SK-N-MC (cell line): ENCODE measurements around the gene DYNC1I1.

Experiments
- DNase-seq: peaks from one replicate; pipeline ENCODE4 v3.0.0-alpha.2; 2011; ENCODE audit warnings: low read depth, low spot score
- H3K27ac ChIP-seq: fragments of 200-600 bp; sonication (generic); 2 replicates; pipeline ENCODE4 v1.5.1; 2016; ENCODE audit warnings: mixed run types
- H3K36me3 ChIP-seq: fragments of 200-600 bp; sonication (generic); 2 replicates; pipeline ENCODE4 v1.6.1; 2017; ENCODE audit warnings: antibody characterized with exemption, low read length, mixed read lengths; ENCODE audit not compliant: insufficient read depth
- H3K4me3 ChIP-seq: fragments of 200-600 bp; sonication (generic); 2 replicates; pipeline ENCODE4 v1.5.1; 2016
- H3K9ac ChIP-seq: fragments of 200-600 bp; sonication (generic); 2 replicates; pipeline ENCODE4 v1.8.0; 2017; ENCODE audit warnings: mixed run types, mixed read lengths; ENCODE audit not compliant: insufficient read length
- H3K9me3 ChIP-seq: fragments of 200-600 bp; sonication (generic); 2 replicates; pipeline ENCODE4 v1.6.1; 2017; ENCODE audit warnings: low read depth, mild to moderate bottlenecking, antibody characterized with exemption, low read length, moderate library complexity, mixed read lengths
- EZH2 ChIP-seq: fragments of 200-600 bp; sonication (generic); IDR thresholded peaks from one replicate; pipeline ENCODE4 v1.6.1; 2017; ENCODE audit warnings: antibody characterized with exemption
- FOXP2 ChIP-seq: optimal IDR thresholded peaks from 2 replicates; pipeline ENCODE3; 2011; ENCODE audit warnings: mild to moderate bottlenecking, moderate library complexity; ENCODE audit not compliant: insufficient read depth; ENCODE audit errors: extremely low read length, control extremely low read depth
- POLR2AphosphoS5 ChIP-seq: IDR thresholded peaks from 2 replicates; pipeline ENCODE4 v1.6.1; 2012; ENCODE audit warnings: mild to moderate bottlenecking, low read depth, low read length, borderline replicate concordance

The DYNC1I1 gene

DNA sequence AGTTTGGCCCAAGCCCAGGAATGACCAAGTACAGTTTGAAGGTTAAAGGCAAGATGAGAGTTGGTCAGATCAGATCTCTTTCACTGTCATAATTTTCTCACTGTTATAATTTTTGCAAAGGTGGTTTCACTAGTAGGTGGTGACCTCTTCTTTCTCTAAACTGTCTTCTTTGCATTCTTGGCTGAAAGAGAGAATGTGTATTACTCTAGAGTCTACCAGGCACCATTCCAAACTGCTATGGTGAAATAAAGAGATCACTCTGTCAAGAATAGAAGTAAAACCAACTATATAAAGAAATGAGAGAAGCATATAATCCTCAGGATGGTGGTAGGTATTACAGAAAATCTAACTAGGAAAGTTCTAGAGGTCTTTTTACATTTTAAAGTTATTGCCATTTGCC is 72.7 kb downstream of the DYNC1I1 start:
- DNase-seq = no peak
- Histone ChIP-seq H3K27ac (no peak overlapping the region), H3K36me3 (no peaks in the 10 kb centered on the region), H3K4me3 (no peak overlapping the region), H3K9me3 (no peaks in the 10 kb centered on the region), H3K9ac (no peak overlapping the region)
- TF ChIP-seq EZH2 (no peak), FOXP2 (no peak), POLR2AphosphoS5 (no peak)

DNA sequence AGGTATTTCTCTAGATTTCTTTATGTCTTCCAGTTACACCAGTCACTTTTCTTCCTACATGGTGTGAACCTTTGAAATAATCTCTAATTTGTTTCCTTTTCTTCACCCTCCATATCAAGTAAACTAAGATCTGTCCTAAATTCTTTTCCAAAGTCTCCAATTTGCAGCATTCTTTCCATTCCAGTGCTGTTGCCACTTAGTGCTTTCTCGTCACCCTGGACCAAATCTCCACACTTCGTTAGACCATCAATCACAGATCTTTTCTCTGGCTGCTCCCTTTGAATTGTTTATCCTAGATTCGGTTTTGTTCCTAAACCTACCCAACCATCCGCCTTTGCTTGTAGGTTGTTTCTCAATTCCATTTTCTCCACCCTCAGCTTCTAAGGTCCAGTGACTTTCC is 74.7 kb downstream of the DYNC1I1 start:
- H3K9me3 ChIP-seq = no peaks in the 10 kb centered on the region
- no peak overlapping the region for H3K27ac ChIP-seq
- no peak for DNase-seq
- H3K4me3 ChIP-seq = no peak overlapping the region
- TF ChIP-seq EZH2 = no peak
- no peak for TF ChIP-seq FOXP2
- TF ChIP-seq POLR2AphosphoS5 = no peak
- H3K36me3 ChIP-seq = no peaks in the 10 kb centered on the region
- H3K9ac ChIP-seq = no peak overlapping the region

DNA sequence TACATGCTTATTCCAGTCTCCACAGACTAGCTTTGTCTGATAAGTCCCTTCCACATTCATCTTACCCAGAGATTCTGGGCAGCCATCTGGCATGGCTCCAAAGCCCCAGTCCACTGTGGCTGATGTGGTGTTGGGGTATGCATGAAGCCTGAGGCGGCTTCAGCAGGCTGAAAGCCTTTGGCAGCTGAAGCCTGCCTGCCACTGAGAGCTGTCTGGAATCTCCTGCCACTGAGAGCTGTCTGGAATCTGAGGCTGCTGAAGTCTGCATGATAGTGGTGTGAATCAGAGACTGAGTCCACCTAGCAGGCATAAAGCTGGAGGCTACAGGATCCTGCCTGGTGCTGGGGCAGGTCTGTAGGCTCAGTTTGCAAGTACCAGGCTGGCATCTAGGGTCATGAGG is 87.1 kb downstream of the DYNC1I1 start:
- Histone ChIP-seq H3K9me3 (no peaks in the 10 kb centered on the region), H3K27ac (no peak overlapping the region), H3K9ac (no peak overlapping the region), H3K36me3 (no peaks in the 10 kb centered on the region), H3K4me3 (no peak overlapping the region)
- no peak for DNase-seq
- TF ChIP-seq FOXP2 = no peak

DNA sequence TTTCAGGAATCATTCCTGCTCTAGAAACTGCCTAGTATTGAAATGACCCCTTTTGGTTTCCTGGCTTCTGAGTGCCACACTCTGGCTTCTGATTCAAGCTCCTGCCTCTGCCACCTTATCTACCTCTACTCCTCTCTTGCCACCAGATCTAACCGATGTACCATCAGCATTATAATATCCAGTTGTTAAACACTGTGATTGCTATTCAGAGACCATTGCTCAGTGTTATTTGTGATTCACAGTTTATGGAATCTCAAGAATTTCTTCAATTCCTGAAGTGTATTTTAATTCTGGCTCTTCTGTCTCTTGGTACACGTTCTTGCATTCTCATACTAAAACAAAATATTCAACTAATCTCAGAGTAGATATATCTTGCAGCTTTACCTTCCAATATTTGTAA is 88.7 kb downstream of the DYNC1I1 start:
- H3K9ac ChIP-seq = no peak overlapping the region
- H3K9me3 ChIP-seq = no peaks in the 10 kb centered on the region
- DNase-seq = no peak
- H3K4me3 ChIP-seq = no peak overlapping the region
- H3K36me3 ChIP-seq = no peaks in the 10 kb centered on the region
- TF ChIP-seq POLR2AphosphoS5 (no peak), FOXP2 (no peak), EZH2 (no peak)
- H3K27ac ChIP-seq = no peak overlapping the region

DNA sequence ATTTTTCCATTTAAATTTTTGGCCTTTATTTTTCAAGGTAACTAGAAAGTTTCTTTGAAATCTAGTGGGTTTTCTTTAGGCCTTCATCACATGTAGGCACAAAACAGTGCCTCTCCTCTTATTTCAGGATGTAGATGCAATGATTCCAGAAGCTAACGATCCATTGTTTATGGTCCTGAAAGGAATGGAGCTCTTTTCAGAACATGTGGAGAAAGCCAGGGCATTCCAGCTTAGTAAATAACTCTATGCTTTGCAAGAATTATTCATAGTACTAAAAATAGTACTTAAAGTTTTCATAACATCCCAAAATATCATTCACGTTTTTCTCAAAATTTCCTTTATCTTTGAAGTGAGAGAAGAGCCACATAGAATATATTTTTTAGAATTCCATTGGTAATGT is 91.3 kb downstream of the DYNC1I1 start:
- Histone ChIP-seq H3K9me3 (no peaks in the 10 kb centered on the region), H3K27ac (no peak overlapping the region), H3K4me3 (no peak overlapping the region), H3K36me3 (no peaks in the 10 kb centered on the region), H3K9ac (no peak overlapping the region)
- DNase-seq = no peak
- TF ChIP-seq POLR2AphosphoS5 (no peak), EZH2 (no peak), FOXP2 (no peak)

DNA sequence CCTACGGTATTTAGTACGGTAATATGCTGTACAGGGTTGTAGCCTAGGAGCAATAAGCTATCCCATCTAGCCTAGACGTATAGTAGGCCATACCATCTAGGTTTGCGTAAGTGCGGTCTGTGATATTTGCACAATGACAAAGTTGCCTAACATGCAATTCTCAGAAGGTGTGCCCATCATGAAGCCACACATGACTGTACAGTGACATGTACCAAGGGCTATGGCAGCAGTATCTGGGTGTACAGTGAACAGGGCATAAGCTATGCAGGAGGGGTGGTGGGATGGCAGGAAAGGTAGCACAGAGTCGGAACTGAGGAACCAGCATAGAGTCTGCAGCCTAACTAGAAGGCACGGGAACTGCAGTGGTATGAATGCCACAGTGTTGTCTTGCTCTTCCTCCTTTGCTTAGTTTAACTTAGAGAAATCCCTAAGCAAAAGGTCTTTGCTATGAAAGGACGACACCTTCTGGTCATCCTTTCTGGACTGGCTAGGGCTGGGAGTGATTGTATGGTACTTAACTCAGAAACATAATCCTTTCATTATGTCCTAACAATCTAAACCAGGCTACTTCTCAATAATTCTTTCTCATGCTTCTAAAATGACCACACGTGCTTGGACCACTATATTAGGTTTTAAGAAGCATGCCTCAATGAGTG is 93.5 kb downstream of the DYNC1I1 start:
- Histone ChIP-seq H3K4me3 (no peak overlapping the region), H3K9me3 (no peaks in the 10 kb centered on the region), H3K36me3 (no peaks in the 10 kb centered on the region), H3K9ac (no peak overlapping the region), H3K27ac (no peak overlapping the region)
- no peak for DNase-seq
- TF ChIP-seq POLR2AphosphoS5 = no peak
- no peak for TF ChIP-seq EZH2
- no peak for TF ChIP-seq FOXP2

DNA sequence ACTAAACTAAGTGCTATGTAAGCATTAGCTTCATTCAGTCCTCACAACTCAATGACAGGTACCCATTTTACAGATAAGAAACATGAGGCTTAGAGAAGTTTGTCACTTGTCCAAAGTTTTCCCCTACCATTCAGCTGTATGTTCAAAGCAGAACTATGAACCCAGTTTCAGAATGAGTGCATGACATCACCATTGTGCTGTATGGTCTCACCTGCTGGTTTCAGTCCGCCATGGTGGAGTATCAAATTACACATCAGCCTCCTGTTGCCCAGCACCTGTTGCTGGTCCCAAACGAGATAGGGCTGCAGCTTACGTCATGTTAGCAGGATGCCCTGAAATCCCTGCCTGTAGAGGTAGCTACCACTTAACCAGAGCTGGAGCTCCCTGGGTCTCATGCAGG is 95.0 kb downstream of the DYNC1I1 start:
- H3K9ac ChIP-seq = no peak overlapping the region
- H3K9me3 ChIP-seq = no peaks in the 10 kb centered on the region
- H3K27ac ChIP-seq = no peak overlapping the region
- H3K4me3 ChIP-seq = no peak overlapping the region
- no peak for TF ChIP-seq EZH2
- TF ChIP-seq FOXP2 = no peak
- TF ChIP-seq POLR2AphosphoS5 = no peak
- H3K36me3 ChIP-seq = no peaks in the 10 kb centered on the region
- DNase-seq = no peak

DNA sequence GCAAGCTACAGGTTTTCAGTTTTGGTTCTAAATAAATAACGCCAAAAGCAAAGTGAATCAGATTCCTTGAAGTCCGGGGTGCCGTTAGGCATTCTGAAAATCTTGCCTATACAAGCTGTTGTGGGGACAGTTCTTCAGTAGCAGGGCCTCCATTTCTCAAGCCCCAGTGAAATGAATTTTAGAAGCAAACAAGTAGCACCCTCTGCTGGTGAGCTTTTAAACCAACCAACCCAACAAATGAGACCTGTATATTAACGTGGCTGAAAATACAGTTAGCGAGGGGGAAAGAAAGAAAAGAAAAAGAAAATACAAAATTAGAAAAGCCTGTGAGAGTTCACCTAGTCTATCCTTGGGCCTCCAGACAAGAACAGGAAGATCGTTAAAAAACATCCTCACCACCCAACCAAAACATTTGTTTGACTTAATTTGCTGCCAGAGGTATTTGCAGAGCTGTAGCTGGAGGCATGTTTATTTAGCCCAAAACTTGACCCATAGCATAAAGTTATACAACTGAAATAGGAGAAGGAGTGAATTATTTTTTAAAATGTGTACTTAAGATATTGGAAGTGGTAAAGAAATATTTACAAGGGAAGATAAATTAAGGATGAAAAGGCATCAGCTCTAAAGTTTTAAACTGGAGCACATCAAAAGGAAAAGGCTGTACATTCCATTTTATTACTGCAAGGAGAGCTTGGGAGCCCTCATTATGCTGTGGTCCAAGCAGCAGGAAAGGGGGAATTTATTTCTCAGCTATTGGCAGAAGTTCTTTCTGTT is 98.9 kb downstream of the DYNC1I1 start:
- no peak for DNase-seq
- Histone ChIP-seq H3K9ac (no peak overlapping the region), H3K4me3 (0 out of 2 replicates have a peak overlapping the region, but pooled peaks have one; percentile 4), H3K9me3 (no peaks in the 10 kb centered on the region), H3K27ac (no peak overlapping the region), H3K36me3 (no peaks in the 10 kb centered on the region)
- TF ChIP-seq FOXP2 (no peak), EZH2 (no peak), POLR2AphosphoS5 (no peak)

DNA sequence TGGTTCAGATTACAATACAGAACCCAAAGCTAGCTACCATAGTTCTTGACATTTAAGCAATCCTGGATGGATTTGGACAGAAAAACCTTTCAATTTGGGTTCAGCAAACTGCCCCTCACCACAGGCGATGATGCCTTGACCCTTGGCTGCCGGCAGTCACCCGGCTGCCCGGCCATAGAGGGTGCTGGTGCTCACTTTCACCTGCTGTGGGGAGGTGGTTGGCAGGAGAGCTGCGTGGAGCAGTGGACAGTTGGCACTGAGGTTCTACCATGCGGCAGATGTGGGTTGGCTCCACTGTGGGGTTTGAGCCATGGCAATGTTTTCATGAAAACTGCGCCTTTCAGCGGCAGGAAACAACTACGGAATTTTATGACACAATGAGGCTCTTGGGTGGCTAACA is 99.5 kb downstream of the DYNC1I1 start:
- TF ChIP-seq EZH2 (no peak), POLR2AphosphoS5 (no peak), FOXP2 (no peak)

More for the DNA sequence above, 99.5 kb downstream of the DYNC1I1 start:
- no peak for DNase-seq
- H3K4me3 ChIP-seq = no peak overlapping the region
- H3K9ac ChIP-seq = no peak overlapping the region
- no peaks in the 10 kb centered on the region for H3K36me3 ChIP-seq
- H3K9me3 ChIP-seq = no peaks in the 10 kb centered on the region
- no peak overlapping the region for H3K27ac ChIP-seq
